H1 (cell line): ENCODE results near the gene ZFHX2. TPM values are rescaled to one million over a fixed set of nuclear protein-coding genes. Genes with fewer than 3 reads are reported as not detected.

Experiments used
- CTCF ChIA-PET: fragments of 300-600 bp; sonication (Branson Sonifier 250); formaldehyde crosslinking; loops from one replicate; lab custom pipeline; 2021; ENCODE audit not compliant: partially characterized antibody; lab: Charles Lee
- POLR2A ChIA-PET: fragments of 300-600 bp; sonication (Branson Sonifier 250); formaldehyde crosslinking; loops from one replicate; lab custom pipeline; 2021; ENCODE audit warnings: inconsistent platforms; ENCODE audit not compliant: partially characterized antibody; lab: Charles Lee
- DNase-seq, 2 experiments: peaks; one replicate each; pipeline versions ENCODE4 v3.0.0 to v3.0.0-alpha.2; 2010 to 2022; ENCODE audit warnings: low spot score in 2 of 2, low read depth in 1 of 2, mixed read lengths in 1 of 2
- FAIRE-seq: peaks from 2 replicates; lab custom pipeline; 2011; peaks lifted over from hg19 to GRCh38; lab: Jason Lieb, UNC
- H2AFZ ChIP-seq: 2 replicates; pipeline ENCODE4 v1.8.1; 2012; ENCODE audit warnings: low read length, inconsistent platforms
- H2AK5ac ChIP-seq: 2 replicates; pipeline ENCODE4 v1.6.1; 2013; ENCODE audit warnings: low read depth, low read length
- H2BK120ac ChIP-seq: replicated peaks from 2 replicates; pipeline ENCODE3; 2013; ENCODE audit warnings: low read depth, low read length, inconsistent platforms
- H2BK12ac ChIP-seq: 2 replicates; pipeline ENCODE4 v1.6.1; 2013; ENCODE audit warnings: low read depth, low read length
- H2BK15ac ChIP-seq: 2 replicates; pipeline ENCODE4 v1.6.1; 2013; ENCODE audit warnings: low read length
- H2BK20ac ChIP-seq: 2 replicates; pipeline ENCODE4 v1.6.1; 2013; ENCODE audit warnings: low read length
- H2BK5ac ChIP-seq: 2 replicates; pipeline ENCODE4 v1.6.1; 2013; ENCODE audit warnings: low read depth, low read length
- H3K14ac ChIP-seq: 2 replicates; pipeline ENCODE4 v1.6.1; 2013; ENCODE audit warnings: inconsistent platforms; ENCODE audit not compliant: insufficient read length
- H3K18ac ChIP-seq: 2 replicates; pipeline ENCODE4 v1.6.1; 2013; ENCODE audit warnings: low read length; ENCODE audit errors: extremely low read depth
- H3K23ac ChIP-seq: 2 replicates; pipeline ENCODE4 v1.6.1; 2013; ENCODE audit warnings: inconsistent platforms; ENCODE audit not compliant: insufficient read length
- H3K23me2 ChIP-seq: 2 replicates; pipeline ENCODE4 v1.6.1; 2013; ENCODE audit warnings: low read depth, low read length
- H3K27ac ChIP-seq: 2 replicates; pipeline ENCODE4 v1.6.1; 2011; ENCODE audit warnings: low read depth, low read length, inconsistent platforms
- H3K27me3 ChIP-seq, 4 experiments: replicated peaks in 1 of 4; 1 replicate in 1 of 4; 2 replicates in 3 of 4; pipeline versions ENCODE4 v1.6.1 to v1.8.1; 2011 to 2013; ENCODE audit warnings: low read length in 3 of 4, mild to moderate bottlenecking in 3 of 4, inconsistent platforms in 2 of 4, mixed read lengths in 2 of 4, moderate library complexity in 1 of 4; ENCODE audit not compliant: control insufficient read depth in 3 of 4, insufficient read depth in 3 of 4; ENCODE audit errors: extremely low read depth in 1 of 4
- H3K36me3 ChIP-seq, 4 experiments: 2 replicates each; pipeline versions ENCODE4 v1.6.1 to v1.8.1; 2011 to 2013; ENCODE audit warnings: mild to moderate bottlenecking in 4 of 4, low read length in 3 of 4, moderate library complexity in 2 of 4, control low read depth in 1 of 4, inconsistent platforms in 1 of 4; ENCODE audit not compliant: insufficient read depth in 4 of 4, control insufficient read depth in 2 of 4
- H3K4ac ChIP-seq: replicated peaks from 2 replicates; pipeline ENCODE3; 2013; ENCODE audit warnings: low read length, low read depth, mixed read lengths, inconsistent platforms; ENCODE audit not compliant: insufficient read length
- H3K4me1 ChIP-seq, 4 experiments: replicated peaks in 1 of 4; 1 replicate in 1 of 4; 2 replicates in 3 of 4; pipeline versions ENCODE4 v1.6.1 to v1.8.1; 2011 to 2013; ENCODE audit warnings: low read length in 3 of 4, inconsistent platforms in 2 of 4, mixed read lengths in 1 of 4; ENCODE audit not compliant: insufficient read depth in 4 of 4, control insufficient read depth in 3 of 4
- H3K4me2 ChIP-seq, 2 experiments: 2 replicates each; pipeline versions ENCODE4 v1.6.1 to v1.8.1; 2011 to 2013; ENCODE audit warnings: low read depth in 2 of 2, low read length in 2 of 2, control low read depth in 1 of 2, inconsistent platforms in 1 of 2, mild to moderate bottlenecking in 1 of 2; ENCODE audit not compliant: insufficient read depth in 1 of 2
- H3K4me3 ChIP-seq, 4 experiments: fragments of 200-600, 300-600 bp in 1 of 4; sonication (generic), shearing (Covaris generic), sonication (Bioruptor Twin) in 1 of 4; 2 replicates each; pipeline versions ENCODE4 v1.5.1 to v1.8.1; 2011 to 2016; ENCODE audit warnings: low read length in 4 of 4, low read depth in 3 of 4, control low read depth in 2 of 4, inconsistent platforms in 2 of 4, mild to moderate bottlenecking in 2 of 4, mixed read lengths in 1 of 4, moderate library complexity in 1 of 4; ENCODE audit not compliant: insufficient read depth in 2 of 4; ENCODE audit errors: extremely low read depth in 1 of 4
- H3K56ac ChIP-seq: replicated peaks from 2 replicates; pipeline ENCODE3; 2013; ENCODE audit warnings: low read depth, mild to moderate bottlenecking, mixed read lengths, low read length, inconsistent platforms; ENCODE audit not compliant: insufficient read length
- H3K79me1 ChIP-seq: 2 replicates; pipeline ENCODE4 v1.6.1; 2013; ENCODE audit warnings: low read depth, low read length, control low read depth
- H3K79me2 ChIP-seq, 2 experiments: 2 replicates each; pipeline versions ENCODE4 v1.6.1 to v1.8.1; 2012 to 2013; ENCODE audit warnings: low read length in 2 of 2, mild to moderate bottlenecking in 2 of 2, inconsistent platforms in 1 of 2; ENCODE audit not compliant: insufficient read depth in 2 of 2, control insufficient read depth in 1 of 2
- H3K9ac ChIP-seq, 4 experiments: replicated peaks in 1 of 4; 1 replicate in 1 of 4; 2 replicates in 3 of 4; pipeline versions ENCODE4 v1.6.1 to v1.8.1; 2011 to 2013; ENCODE audit warnings: low read depth in 3 of 4, low read length in 3 of 4, control low read depth in 2 of 4, mild to moderate bottlenecking in 2 of 4, moderate library complexity in 2 of 4, inconsistent platforms in 1 of 4; ENCODE audit errors: extremely low read depth in 1 of 4
- H3K9me3 ChIP-seq, 2 experiments: 2 replicates each; pipeline versions ENCODE4 v1.6.1 to v1.8.1; 2012 to 2013; ENCODE audit warnings: mild to moderate bottlenecking in 2 of 2, moderate library complexity in 2 of 2, control low read depth in 1 of 2, inconsistent platforms in 1 of 2, low read depth in 1 of 2, low read length in 1 of 2, mixed read lengths in 1 of 2; ENCODE audit not compliant: insufficient read depth in 2 of 2
- H4K20me1 ChIP-seq, 2 experiments: replicated peaks in 1 of 2; 2 replicates each; pipeline versions ENCODE3 to v1.8.1; 2011 to 2013; ENCODE audit warnings: inconsistent platforms in 2 of 2, low read length in 2 of 2, mild to moderate bottlenecking in 1 of 2; ENCODE audit not compliant: insufficient read depth in 2 of 2, control insufficient read depth in 1 of 2
- H4K5ac ChIP-seq: 2 replicates; pipeline ENCODE4 v1.6.1; 2013; ENCODE audit warnings: low read length, low read depth, mixed read lengths, inconsistent platforms; ENCODE audit not compliant: insufficient read length
- H4K8ac ChIP-seq: 2 replicates; pipeline ENCODE4 v1.8.0; 2013; ENCODE audit warnings: mild to moderate bottlenecking, moderate library complexity, low read length, inconsistent platforms; ENCODE audit not compliant: insufficient read depth; ENCODE audit errors: extremely low read depth
- H4K91ac ChIP-seq: replicated peaks from 2 replicates; pipeline ENCODE3; 2013; ENCODE audit warnings: low read length, mixed read lengths, inconsistent platforms; ENCODE audit not compliant: insufficient read length
- CTCF ChIP-seq, 3 experiments: IDR thresholded peaks; 1 replicate in 2 of 3; 2 replicates in 1 of 3; pipeline versions ENCODE4 v1.5.1 to v1.6.1; 2011; ENCODE audit warnings: low read length in 3 of 3, mild to moderate bottlenecking in 3 of 3, inconsistent platforms in 2 of 3, low read depth in 1 of 3, moderate library complexity in 1 of 3; ENCODE audit not compliant: insufficient read depth in 1 of 3; ENCODE audit errors: control extremely low read depth in 1 of 3
- RXRA ChIP-seq: IDR thresholded peaks from 2 replicates; pipeline ENCODE4 v1.6.1; 2011; ENCODE audit warnings: low read depth, mild to moderate bottlenecking, low read length, moderate library complexity; ENCODE audit not compliant: insufficient read depth
- SIN3A ChIP-seq, 2 experiments: IDR thresholded peaks in 1 of 2; conservative IDR thresholded peaks in 1 of 2; 2 replicates each; pipeline ENCODE4 v1.6.1; 2011 to 2012; ENCODE audit warnings: low read length in 2 of 2, improper control_type of control experiment in 1 of 2, low read depth in 1 of 2, mild to moderate bottlenecking in 1 of 2
- TCF12 ChIP-seq: IDR thresholded peaks from 2 replicates; pipeline ENCODE4 v1.6.1; 2011; ENCODE audit warnings: low read depth, mild to moderate bottlenecking, low read length
- WGBS, 2 experiments: shearing (Covaris generic) in 1 of 2; methylation state at CpG; one replicate each; pipeline versions ENCODE4 v1.1.6 to v1.1.7; 2013 to 2015; ENCODE audit warnings: low lambda C conversion rate in 2 of 2, mixed read lengths in 2 of 2, inconsistent platforms in 1 of 2, low coverage in 1 of 2, missing lambda C conversion rate in 1 of 2; ENCODE audit not compliant: insufficient replicate concordance in 2 of 2, insufficient coverage in 1 of 2, insufficient read length in 1 of 2; ENCODE audit errors: extremely low coverage in 1 of 2, missing lambda C conversion rate in 1 of 2; 5-methylcytosine and 5-hydroxymethylcytosine counted together
- polyA plus RNA-seq, 7 experiments: library from polyadenylated mRNA; depleted of rRNA in 3 of 7; stranded (reverse) in 5 of 7; unstranded in 2 of 7; fragments of >200 nt in 5 of 7; fragments of 200-250 nt in 2 of 7; gene quantifications; 1 replicate in 5 of 7; 2 replicates in 1 of 7; 4 replicates in 1 of 7; pipeline versions ENCODE4 v1.2.1 to v1.2.3, GENCODE V29; 2011 to 2013; ENCODE audit warnings: missing spikeins in 2 of 7, mixed read lengths in 2 of 7
- total RNA-seq: library from RNA; stranded (reverse); fragmentation: NEBNext Ultra II Directional; extraction: Animal tissue kit (Norgen Biotek cat#: 25700); gene quantifications from 2 replicates; pipeline ENCODE4 v1.2.1, GENCODE V29; 2021

Gene ZFHX2
- total and polyA plus RNA-seq, 2 of the 8 experiments (the other 6 are each of a cell fraction or from before 2014, with no cell fraction given), result 2.7 to 27.0 TPM

GRCh38 chr14:23531391-23531790 is 20.2 kb downstream of the ZFHX2 start:
- Histone ChIP-seq H3K79me1 (no peaks in the 10 kb centered on the region), H4K5ac (no peak overlapping the region), H4K8ac (no peak overlapping the region; the same call in 1 of the 2 replicates), H2BK5ac (no peak overlapping the region), H2BK12ac (no peak overlapping the region), H4K20me1 (peaks cover 0 to 3% of the 10 kb centered on the region in 2 experiments), H4K91ac (no peak overlapping the region), H3K18ac (no peak overlapping the region), H3K4me3 (no peak overlapping the region), H3K23me2 (no peaks in the 10 kb centered on the region), H2BK15ac (no peak overlapping the region), H3K56ac (no peak overlapping the region), H3K27ac (no peak overlapping the region), H3K23ac (no peak overlapping the region), H3K4me1 (peaks cover 0 to 5% (median 1%) of the 10 kb centered on the region in 4 experiments; a peak in 5 of 7 replicates), H3K9ac (no peak overlapping the region), H3K4me2 (no peak overlapping the region), H2AFZ (no peak overlapping the region), H2AK5ac (no peak overlapping the region), H3K79me2 (peaks cover 0 to 7% of the 10 kb centered on the region in 2 experiments; a peak in 2 of 4 replicates), H3K27me3 (no peaks in the 10 kb centered on the region), H2BK120ac (no peak overlapping the region), H2BK20ac (no peak overlapping the region), H3K36me3 (peaks cover 7 to 42% (median 29%) of the 10 kb centered on the region in 4 experiments; a peak in 6 of 8 replicates), H3K4ac (no peak overlapping the region), H3K9me3 (no peaks in the 10 kb centered on the region), H3K14ac (no peak overlapping the region)
- DNase-seq, result no peak
- WGBS, 2 experiments, result 84% methylated on average over 11 of the region's 12 CpGs; no CpG with 5 or more reads in 1 of the 2 experiments
- CTCF ChIA-PET, result interaction anchor here (1.2 to 70.5 kb wide), 6 partner anchors 8 to 55 kb away, joined by 3 to 2092 read pairs (median 30); partner anchors contain the start of genes AP1G2, NGDN, THTPA and ZFHX2
- FAIRE-seq, result no peak
- POLR2A ChIA-PET, result interaction anchor here (1.3 to 52.7 kb wide), 3 partner anchors 3 to 48 kb away, joined by 3 to 1523 read pairs (median 1523); partner anchors contain the start of genes AP1G2, THTPA and ZFHX2
- no peak for TF ChIP-seq TCF12
- no peak for TF ChIP-seq RXRA
- no peak for TF ChIP-seq CTCF (IDR thresholded peaks at IDR 0.05; ENCODE audit: control extremely low read depth in 1 of 3, insufficient read depth in 1 of 3, low read depth in 1 of 3, low read length in 3 of 3)
- TF ChIP-seq SIN3A (conservative IDR thresholded peaks at IDR 0.05 in 1 of 2, IDR thresholded peaks at IDR 0.05 in 1 of 2; ENCODE audit: low read depth in 1 of 2, low read length in 2 of 2), result no peak
